Loucy (cell line): ENCODE results near the gene FAR2.
A peak's percentile ranks its signal among the peaks of the same experiment; 100 is the strongest.

ENCODE experiments used
- H2AFZ ChIP-seq: fragments of 200-600 bp; sonication (generic); 2 replicates; pipeline ENCODE4 v1.6.0; 2016; ENCODE audit warnings: antibody characterized with exemption, mild to moderate bottlenecking, low read length, moderate library complexity
- H3F3A ChIP-seq: fragments of 200-600 bp; 2 replicates; pipeline ENCODE4 v1.6.0; 2016; ENCODE audit warnings: antibody characterized with exemption, low read depth, mild to moderate bottlenecking
- H3K27me3 ChIP-seq: fragments of 200-600 bp; sonication (generic); 2 replicates; pipeline ENCODE4 v1.6.1; 2014; ENCODE audit warnings: low read length, mild to moderate bottlenecking; ENCODE audit not compliant: insufficient read depth, poor library complexity, severe bottlenecking
- H3K36me3 ChIP-seq: fragments of 200-600 bp; sonication (generic); 2 replicates; pipeline ENCODE4 v1.6.1; 2016; ENCODE audit warnings: low read length; ENCODE audit not compliant: insufficient read depth
- H3K4me1 ChIP-seq: fragments of 200-600 bp; sonication (generic); 2 replicates; pipeline ENCODE4 v1.5.1; 2014; ENCODE audit warnings: low read length, mild to moderate bottlenecking; ENCODE audit not compliant: insufficient read depth, poor library complexity, severe bottlenecking
- H3K4me2 ChIP-seq: fragments of 200-600 bp; sonication (generic); 2 replicates; pipeline ENCODE4 v1.6.0; 2014; ENCODE audit warnings: antibody characterized with exemption, low read length, low read depth, mild to moderate bottlenecking; ENCODE audit not compliant: poor library complexity, severe bottlenecking
- H3K4me3 ChIP-seq: fragments of 200-600 bp; sonication (generic); 2 replicates; pipeline ENCODE4 v1.5.1; 2014; ENCODE audit warnings: low read length, mild to moderate bottlenecking, mixed read lengths; ENCODE audit not compliant: poor library complexity, severe bottlenecking
- H3K79me2 ChIP-seq: fragments of 200-600 bp; sonication (generic); 2 replicates; pipeline ENCODE4 v1.6.1; 2014; ENCODE audit warnings: low read length; ENCODE audit not compliant: insufficient read depth
- H3K9ac ChIP-seq: fragments of 200-600 bp; sonication (generic); 2 replicates; pipeline ENCODE4 v1.6.0; 2014; ENCODE audit warnings: mild to moderate bottlenecking, low read depth, low read length, moderate library complexity; ENCODE audit not compliant: poor library complexity, severe bottlenecking
- H3K9me2 ChIP-seq: fragments of 200-600 bp; sonication (generic); replicated peaks from 2 replicates; pipeline ENCODE4 v1.6.1; 2016; ENCODE audit warnings: low read depth, low read length, mixed read lengths
- H3K9me3 ChIP-seq: fragments of 200-600 bp; sonication (generic); 2 replicates; pipeline ENCODE4 v1.6.1; 2014; ENCODE audit warnings: mild to moderate bottlenecking, antibody characterized with exemption, low read length, low read depth; ENCODE audit not compliant: insufficient read depth
- H4K20me1 ChIP-seq: fragments of 200-600 bp; sonication (generic); 2 replicates; pipeline ENCODE4 v1.6.0; 2014; ENCODE audit warnings: antibody characterized with exemption, low read length, mild to moderate bottlenecking; ENCODE audit not compliant: insufficient read depth, poor library complexity, severe bottlenecking
- CTCF ChIP-seq: fragments of 200-600 bp; sonication (generic); conservative IDR thresholded peaks from 2 replicates; pipeline ENCODE4 v1.5.1; 2014; ENCODE audit warnings: mild to moderate bottlenecking, antibody characterized with exemption, low read length
- EZH2phosphoT487 ChIP-seq: fragments of 200-600 bp; IDR thresholded peaks from 2 replicates; pipeline ENCODE4 v1.6.1; 2018; ENCODE audit warnings: antibody characterized with exemption, mild to moderate bottlenecking, moderate library complexity, borderline replicate concordance

Gene FAR2

GRCh38 chr12:29152223-29152868 lies 3.3 kb downstream of the FAR2 start:
- Histone ChIP-seq H3K9me3 (no peaks in the 10 kb centered on the region), H3K36me3 (no peaks in the 10 kb centered on the region), H4K20me1 (no peaks in the 10 kb centered on the region), H3K4me2 (peak overlapping the region; percentile 94), H3K4me1 (peaks cover 73% of the 10 kb centered on the region), H3K27me3 (no peaks in the 10 kb centered on the region), H3K4me3 (peak overlapping the region; percentile 78), H3F3A (peaks cover 8% of the 10 kb centered on the region; the same call in 1 of the 2 replicates), H3K79me2 (peaks cover 95% of the 10 kb centered on the region), H2AFZ (no peak overlapping the region), H3K9ac (peak overlapping the region; percentile 98), H3K9me2 (no peaks in the 10 kb centered on the region)
- no peak for TF ChIP-seq CTCF
- TF ChIP-seq EZH2phosphoT487: no peak

GRCh38 chr12:29152981-29153630 lies 4.0 kb downstream of the FAR2 start:
- H4K20me1 ChIP-seq: no peaks in the 10 kb centered on the region
- H3K4me2 ChIP-seq: peak overlapping the region; percentile 94
- H3F3A ChIP-seq: peaks cover 8% of the 10 kb centered on the region; the same call in 1 of the 2 replicates
- H3K9me2 ChIP-seq: no peaks in the 10 kb centered on the region
- peak overlapping the region; percentile 63 for H3K9ac ChIP-seq
- H3K27me3 ChIP-seq: no peaks in the 10 kb centered on the region
- H3K36me3 ChIP-seq: no peaks in the 10 kb centered on the region
- TF ChIP-seq CTCF: peak; percentile 41; the same call in 1 of the 2 replicates
- no peak for TF ChIP-seq EZH2phosphoT487
- peaks cover 70% of the 10 kb centered on the region for H3K4me1 ChIP-seq
- no peak overlapping the region for H2AFZ ChIP-seq
- peak overlapping the region; percentile 78 for H3K4me3 ChIP-seq
- no peaks in the 10 kb centered on the region for H3K9me3 ChIP-seq
- H3K79me2 ChIP-seq: peaks cover 92% of the 10 kb centered on the region

- no peaks in the 10 kb centered on the region for H4K20me1 ChIP-seq
- H3K79me2 ChIP-seq: peaks cover 92% of the 10 kb centered on the region
- no peaks in the 10 kb centered on the region for H3K27me3 ChIP-seq
- H3K9me3 ChIP-seq: no peaks in the 10 kb centered on the region
- H3K4me3 ChIP-seq: peak overlapping the region; percentile 29
- peak overlapping the region; percentile 94 for H3K4me2 ChIP-seq
- no peaks in the 10 kb centered on the region for H3K9me2 ChIP-seq
- H3K36me3 ChIP-seq: no peaks in the 10 kb centered on the region
- H3K4me1 ChIP-seq: peaks cover 82% of the 10 kb centered on the region
- peak overlapping the region; percentile 63 for H3K9ac ChIP-seq
- peak overlapping the region; percentile 5; the same call in 1 of the 2 replicates for H2AFZ ChIP-seq
- TF ChIP-seq EZH2phosphoT487 (no peak), CTCF (no peak)
- peaks cover 8% of the 10 kb centered on the region; the same call in 1 of the 2 replicates for H3F3A ChIP-seq
Measured at GRCh38 chr12:29155079-29155478, 6.0 kb downstream of the FAR2 start.
